ENCODE data around the gene WSCD1. TPM values are rescaled to one million over a fixed set of nuclear protein-coding genes. Genes with fewer than 3 reads are reported as not detected.

WSCD1 gene
- total RNA-seq (under 1 TPM in 1 of 2 donors, not detected in 1; 0.15 TPM), total RNA-seq (0.12 to 0.15 reads per million in 2 donors)

- Mint-ChIP-seq H3K27ac (peak within 1 kb of the TSS; percentile 91), H3K27me3 (peaks cover 74% of the 10 kb centered on the region), H3K4me1 (peaks cover 13% of the 10 kb centered on the region), H3K36me3 (ENCODE audit: low read depth) (peaks cover 7% of the 10 kb centered on the region), H3K4me3 (peak within 1 kb of the TSS; percentile 95)
- no peak for DNase-seq
- H3K9me3 ChIP-seq (ENCODE audit: control insufficient read depth, low read length, poor library complexity, severe bottlenecking) = no peaks in the 10 kb centered on the region
- ATAC-seq = peak; percentile 53
Observed at GRCh38 chr17:6069539-6070429, at the start of gene WSCD1. WSCD1 (plus strand) TSS chr17:6070379; CDS start chr17:6080659, 10,280 bp downstream.

DNA sequence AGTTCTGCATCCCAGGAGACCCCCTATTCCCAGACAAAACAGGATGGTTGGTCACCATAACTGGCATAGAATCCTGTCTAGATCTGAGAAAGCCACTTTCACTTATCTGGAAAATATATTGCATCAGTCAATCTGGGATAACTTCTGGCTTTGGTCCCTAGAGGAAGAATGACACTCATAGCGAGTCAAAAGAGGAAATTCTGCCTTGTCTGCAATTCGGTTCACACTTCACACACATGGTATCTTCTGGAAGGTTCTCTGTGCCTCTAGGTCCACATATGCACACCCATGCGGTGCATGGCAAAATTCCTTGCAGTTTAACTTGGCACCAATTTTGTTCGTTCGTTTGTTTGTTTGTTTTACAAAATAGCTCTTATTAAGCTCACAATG lies 49.2 kb upstream of the WSCD1 start:
- no peak for ATAC-seq
- Mint-ChIP-seq H3K27me3 (peaks cover 66% of the 10 kb centered on the region), H3K27ac (no peak overlapping the region), H3K4me3 (no peak overlapping the region), H3K4me1 (no peaks in the 10 kb centered on the region), H3K36me3 (ENCODE audit: low read depth) (no peaks in the 10 kb centered on the region)
- no peak for DNase-seq
- no peaks in the 10 kb centered on the region for H3K9me3 ChIP-seq (ENCODE audit: control insufficient read depth, low read length, poor library complexity, severe bottlenecking)

GRCh38 chr17:6021627-6022026 lies 48.6 kb upstream of the WSCD1 start:
- ATAC-seq (no peak), DNase-seq (no peak)
- H3K27ac Mint-ChIP-seq = no peak overlapping the region
- H3K4me3 Mint-ChIP-seq = no peak overlapping the region
- peaks cover 70% of the 10 kb centered on the region for H3K27me3 Mint-ChIP-seq
- H3K9me3 ChIP-seq (ENCODE audit: control insufficient read depth, low read length, poor library complexity, severe bottlenecking) = no peaks in the 10 kb centered on the region
- H3K4me1 Mint-ChIP-seq = no peaks in the 10 kb centered on the region
- H3K36me3 Mint-ChIP-seq (ENCODE audit: low read depth) = no peaks in the 10 kb centered on the region

GRCh38 chr17:6023036-6023831 lies 46.9 kb upstream of the WSCD1 start:
- Mint-ChIP-seq H3K4me1 (no peaks in the 10 kb centered on the region), H3K36me3 (ENCODE audit: low read depth) (no peaks in the 10 kb centered on the region), H3K27ac (no peak overlapping the region), H3K4me3 (no peak overlapping the region), H3K27me3 (peaks cover 73% of the 10 kb centered on the region)
- ATAC-seq = no peak
- H3K9me3 ChIP-seq (ENCODE audit: control insufficient read depth, low read length, poor library complexity, severe bottlenecking) = no peaks in the 10 kb centered on the region
- DNase-seq = no peak

GRCh38 chr17:6024576-6024975 lies 45.6 kb upstream of the WSCD1 start:
- H3K9me3 ChIP-seq (ENCODE audit: control insufficient read depth, low read length, poor library complexity, severe bottlenecking) = no peaks in the 10 kb centered on the region
- DNase-seq = no peak
- Mint-ChIP-seq H3K4me1 (no peaks in the 10 kb centered on the region), H3K27ac (no peak overlapping the region), H3K27me3 (peaks cover 75% of the 10 kb centered on the region), H3K36me3 (ENCODE audit: low read depth) (no peaks in the 10 kb centered on the region), H3K4me3 (no peak overlapping the region)
- ATAC-seq = no peak

DNA sequence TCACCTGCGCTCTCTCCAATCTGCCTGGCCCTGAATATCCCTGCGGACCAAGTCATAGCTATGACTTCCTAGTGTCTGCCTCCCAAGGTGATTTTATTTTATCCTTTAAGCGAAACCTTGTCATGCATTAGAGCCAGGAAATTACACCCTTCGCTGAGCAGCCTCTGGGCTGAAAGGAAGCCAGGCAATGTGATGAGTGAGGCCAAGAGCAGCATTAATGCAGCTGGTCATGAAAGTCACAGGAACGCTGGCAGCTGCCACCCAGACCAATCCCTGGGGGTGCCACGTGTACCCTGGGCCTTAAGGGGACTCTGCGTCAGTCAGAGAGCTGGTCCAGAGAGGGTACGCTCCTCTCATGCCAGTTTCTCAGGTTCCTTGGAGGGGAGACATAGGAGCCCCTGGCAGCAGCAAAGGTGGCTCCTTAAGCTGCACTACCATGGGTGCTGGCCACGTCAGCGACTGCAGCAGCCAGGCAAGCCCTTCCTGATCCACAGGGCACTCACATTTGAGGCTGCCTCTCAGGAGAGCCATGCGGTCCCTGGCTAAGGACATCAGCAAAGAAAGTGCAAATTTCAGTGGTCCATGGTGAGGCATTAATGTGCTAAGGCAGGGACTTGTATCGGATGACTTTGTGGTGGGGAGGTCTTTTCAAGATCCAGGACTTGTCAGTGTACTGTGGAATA lies 42.7 kb upstream of the WSCD1 start:
- ATAC-seq (no peak), DNase-seq (no peak)
- H3K9me3 ChIP-seq (ENCODE audit: control insufficient read depth, low read length, poor library complexity, severe bottlenecking) = no peaks in the 10 kb centered on the region
- no peak overlapping the region for H3K4me3 Mint-ChIP-seq
- H3K27me3 Mint-ChIP-seq = peaks cover 74% of the 10 kb centered on the region
- no peaks in the 10 kb centered on the region for H3K4me1 Mint-ChIP-seq
- no peaks in the 10 kb centered on the region for H3K36me3 Mint-ChIP-seq (ENCODE audit: low read depth)
- H3K27ac Mint-ChIP-seq = no peak overlapping the region

GRCh38 chr17:6028294-6028693 lies 41.9 kb upstream of the WSCD1 start:
- peaks cover 70% of the 10 kb centered on the region for H3K27me3 Mint-ChIP-seq
- no peaks in the 10 kb centered on the region for H3K36me3 Mint-ChIP-seq (ENCODE audit: low read depth)
- H3K4me1 Mint-ChIP-seq = no peaks in the 10 kb centered on the region
- no peak overlapping the region for H3K4me3 Mint-ChIP-seq
- ATAC-seq = no peak
- DNase-seq = no peak
- no peaks in the 10 kb centered on the region for H3K9me3 ChIP-seq (ENCODE audit: control insufficient read depth, low read length, poor library complexity, severe bottlenecking)
- H3K27ac Mint-ChIP-seq = no peak overlapping the region

GRCh38 chr17:6035801-6036394 lies 34.3 kb upstream of the WSCD1 start:
- Mint-ChIP-seq H3K27me3 (peaks cover 51% of the 10 kb centered on the region), H3K27ac (no peak overlapping the region), H3K4me1 (no peaks in the 10 kb centered on the region), H3K4me3 (no peak overlapping the region), H3K36me3 (ENCODE audit: low read depth) (peaks cover 4% of the 10 kb centered on the region)
- H3K9me3 ChIP-seq (ENCODE audit: control insufficient read depth, low read length, poor library complexity, severe bottlenecking) = no peaks in the 10 kb centered on the region
- ATAC-seq (no peak), DNase-seq (no peak)

GRCh38 chr17:6040504-6040903 lies 29.7 kb upstream of the WSCD1 start:
- Mint-ChIP-seq H3K4me3 (no peak overlapping the region), H3K27me3 (peaks cover 52% of the 10 kb centered on the region), H3K36me3 (ENCODE audit: low read depth) (peaks cover 2% of the 10 kb centered on the region), H3K4me1 (no peaks in the 10 kb centered on the region), H3K27ac (no peak overlapping the region)
- DNase-seq (no peak), ATAC-seq (no peak)
- no peaks in the 10 kb centered on the region for H3K9me3 ChIP-seq (ENCODE audit: control insufficient read depth, low read length, poor library complexity, severe bottlenecking)

DNA sequence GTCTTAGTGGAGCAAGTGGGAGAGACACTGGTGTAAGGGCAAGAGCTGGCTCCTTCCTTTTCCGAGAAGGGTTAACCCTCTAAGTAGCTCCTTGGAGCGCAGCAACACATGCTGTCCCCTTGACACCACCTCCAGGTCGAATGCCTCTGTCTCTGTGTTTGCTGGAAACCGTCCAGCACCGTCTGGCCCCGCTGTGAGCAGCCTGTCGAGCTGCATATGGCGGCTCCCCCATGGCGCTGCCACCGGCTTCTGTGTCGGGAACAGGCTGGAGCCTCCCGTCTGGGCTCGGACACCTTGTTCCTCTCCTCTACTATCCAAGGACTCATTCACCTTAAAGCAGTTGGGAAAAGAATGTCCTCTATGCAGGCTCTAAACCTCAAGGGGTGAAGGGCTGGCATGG lies 28.9 kb upstream of the WSCD1 start:
- Mint-ChIP-seq H3K4me1 (no peaks in the 10 kb centered on the region), H3K4me3 (no peak overlapping the region), H3K27me3 (peaks cover 49% of the 10 kb centered on the region), H3K27ac (no peak overlapping the region), H3K36me3 (ENCODE audit: low read depth) (peaks cover 2% of the 10 kb centered on the region)
- DNase-seq (no peak), ATAC-seq (no peak)
- no peaks in the 10 kb centered on the region for H3K9me3 ChIP-seq (ENCODE audit: control insufficient read depth, low read length, poor library complexity, severe bottlenecking)

DNA sequence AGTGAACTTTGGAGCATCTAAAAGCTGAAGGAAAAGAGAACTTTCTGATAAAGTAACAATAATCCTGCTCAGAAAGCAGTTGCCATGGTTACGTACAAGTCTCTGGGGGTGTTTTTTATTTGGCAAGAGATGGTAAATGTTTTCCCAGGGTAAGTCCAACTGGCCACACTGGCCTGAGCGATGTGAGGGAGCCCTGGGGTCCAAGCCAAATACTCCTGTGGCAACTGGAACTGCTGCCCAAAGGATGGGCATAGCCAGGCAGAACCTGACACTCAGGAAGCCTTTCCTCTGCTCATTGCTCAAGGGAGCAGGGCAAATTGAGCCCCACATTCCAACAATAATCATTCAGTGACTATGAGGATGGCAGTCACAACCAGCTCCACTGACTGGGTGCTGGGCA lies 26.8 kb upstream of the WSCD1 start:
- ATAC-seq (no peak), DNase-seq (no peak)
- Mint-ChIP-seq H3K27me3 (peaks cover 44% of the 10 kb centered on the region), H3K4me1 (no peaks in the 10 kb centered on the region), H3K36me3 (ENCODE audit: low read depth) (no peaks in the 10 kb centered on the region), H3K27ac (no peak overlapping the region), H3K4me3 (no peak overlapping the region)
- H3K9me3 ChIP-seq (ENCODE audit: control insufficient read depth, low read length, poor library complexity, severe bottlenecking) = no peaks in the 10 kb centered on the region

GRCh38 chr17:6044261-6044660 lies 25.9 kb upstream of the WSCD1 start:
- no peaks in the 10 kb centered on the region for H3K4me1 Mint-ChIP-seq
- H3K27ac Mint-ChIP-seq = no peak overlapping the region
- peaks cover 35% of the 10 kb centered on the region for H3K27me3 Mint-ChIP-seq
- no peaks in the 10 kb centered on the region for H3K9me3 ChIP-seq (ENCODE audit: control insufficient read depth, low read length, poor library complexity, severe bottlenecking)
- H3K36me3 Mint-ChIP-seq (ENCODE audit: low read depth) = no peaks in the 10 kb centered on the region
- H3K4me3 Mint-ChIP-seq = no peak overlapping the region
- no peak for ATAC-seq
- no peak for DNase-seq
